Suppressor macrophage treated with lipopolysaccharide for 1 hour (primary cell): ENCODE results near the gene BORA.
"Not testable (repeated sequence)": the region's sequence is repeated elsewhere in the genome, so short reads cannot be mapped to it uniquely, and the experiment has no call there.

Experiments used
- DNase-seq, 3 donors: peaks; one replicate each; pipeline ENCODE4 v3.0.0-alpha.2; 2020 to 2022

The BORA gene

GRCh38 chr13:72727417-72728289 is at the start of gene BORA, which contains the start of gene MZT1:
TSS of gene BORA (plus strand) at chr13:72727923. CDS start at chr13:72728941, 1,018 bp downstream.
TSS of gene MZT1 (minus strand) at chr13:72727629. CDS start at chr13:72727602, 27 bp downstream.
- DNase-seq = peak; percentile 98 to 99 (median 98)

- no peak for DNase-seq
These were observed 49.4 kb upstream of the BORA start for GRCh38 chr13:72678312-72678711.

GRCh38 chr13:72680353-72680752 is 47.4 kb upstream of the BORA start:
- no peak for DNase-seq

- no peak for DNase-seq
These were observed 41.0 kb upstream of the BORA start for GRCh38 chr13:72686766-72687165.

GRCh38 chr13:72689181-72689696 is 38.5 kb upstream of the BORA start:
- no peak for DNase-seq

- no peak for DNase-seq
These were observed 34.7 kb upstream of the BORA start for GRCh38 chr13:72692884-72693514.

GRCh38 chr13:72693832-72694231 is 33.9 kb upstream of the BORA start:
- DNase-seq = no peak

GRCh38 chr13:72694314-72694713 is 33.4 kb upstream of the BORA start:
- DNase-seq = no peak

GRCh38 chr13:72696579-72696978 is 31.1 kb upstream of the BORA start:
- DNase-seq = peak; percentile 10 to 52 (median 38)

- DNase-seq = no peak
These were observed 29.6 kb upstream of the BORA start for GRCh38 chr13:72698164-72698563.

- DNase-seq = peak in 1 of 3 donors; percentile 28
These were observed 27.2 kb upstream of the BORA start for GRCh38 chr13:72700509-72700908.

- DNase-seq = no peak
These were observed 10.9 kb upstream of the BORA start for GRCh38 chr13:72716776-72717175.

GRCh38 chr13:72726185-72726584 is 1.5 kb upstream of the BORA start:
- DNase-seq = not testable (repeated sequence)

- DNase-seq = peak; percentile 42 to 53 (median 44)
These were observed 852 bp upstream of the BORA start for GRCh38 chr13:72726726-72727416.

- peak in 1 of 3 donors; percentile 7 for DNase-seq
These were observed 525 bp downstream of the BORA start for GRCh38 chr13:72728290-72728605.

- no peak for DNase-seq
These were observed 9.3 kb downstream of the BORA start for GRCh38 chr13:72737033-72737432.

GRCh38 chr13:72740015-72740414 is 12.3 kb downstream of the BORA start:
- DNase-seq = no peak

- DNase-seq = no peak
These were observed 17.5 kb downstream of the BORA start for GRCh38 chr13:72745260-72745659.

- no peak for DNase-seq
These were observed 23.5 kb downstream of the BORA start for GRCh38 chr13:72751220-72751619.

GRCh38 chr13:72754111-72754510 is 26.4 kb downstream of the BORA start:
- DNase-seq = no peak

GRCh38 chr13:72757792-72758535 is 30.2 kb downstream of the BORA start:
- no peak for DNase-seq

GRCh38 chr13:72760189-72760588 is 32.5 kb downstream of the BORA start:
- DNase-seq = no peak

- no peak for DNase-seq
These were observed 35.7 kb downstream of the BORA start for GRCh38 chr13:72763411-72763810.
